HUES48 (cell line): ENCODE data around the gene IL22.

ENCODE experiments used
- H3K27ac ChIP-seq: one replicate; pipeline ENCODE4 v1.7.0; 2013; ENCODE audit warnings: low read depth, low read length, inconsistent platforms
- H3K27me3 ChIP-seq: 2 replicates; pipeline ENCODE4 v1.6.1; 2013; ENCODE audit warnings: mild to moderate bottlenecking, low read length; ENCODE audit not compliant: control insufficient read depth, insufficient read depth
- H3K36me3 ChIP-seq: 2 replicates; pipeline ENCODE4 v1.6.1; 2013; ENCODE audit warnings: low read length; ENCODE audit not compliant: control insufficient read depth, insufficient read depth
- H3K4me1 ChIP-seq: 2 replicates; pipeline ENCODE4 v1.6.1; 2013; ENCODE audit warnings: mild to moderate bottlenecking, low read length; ENCODE audit not compliant: control insufficient read depth, insufficient read depth
- H3K4me3 ChIP-seq: 2 replicates; pipeline ENCODE4 v1.5.1; 2013; ENCODE audit warnings: mild to moderate bottlenecking, low read depth, low read length
- H3K9ac ChIP-seq: 2 replicates; pipeline ENCODE4 v1.6.1; 2013; ENCODE audit warnings: mild to moderate bottlenecking, low read depth, low read length, moderate library complexity
- H3K9me3 ChIP-seq: 2 replicates; pipeline ENCODE4 v1.6.1; 2013; ENCODE audit warnings: low read length; ENCODE audit not compliant: control insufficient read depth, insufficient read depth

Gene IL22

DNA sequence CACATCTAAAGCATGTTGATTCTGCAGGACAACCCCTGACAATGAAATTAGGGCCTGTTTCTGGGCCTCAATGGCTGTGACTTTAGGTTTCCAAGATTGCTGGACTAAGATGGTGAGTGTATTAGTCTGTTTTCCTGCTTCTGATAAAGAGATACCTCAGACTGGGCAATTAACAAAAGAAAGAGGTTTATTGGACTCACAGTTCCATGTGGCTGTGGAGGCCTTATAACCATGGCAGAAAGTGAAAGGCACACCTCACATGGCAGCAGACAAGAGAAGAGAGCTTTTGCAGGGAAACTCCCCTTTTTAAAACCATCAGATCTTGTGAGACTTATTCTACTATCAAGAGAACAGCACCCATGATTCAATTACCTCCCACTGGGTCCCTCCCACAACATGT is 10.6 kb downstream of the IL22 start:
- H3K27ac ChIP-seq: no peak overlapping the region
- 0 out of 2 replicates have a peak, but pooled peaks cover 2% of the 10 kb centered on the region for H3K9me3 ChIP-seq
- no peaks in the 10 kb centered on the region for H3K27me3 ChIP-seq
- no peak overlapping the region for H3K9ac ChIP-seq
- no peaks in the 10 kb centered on the region for H3K36me3 ChIP-seq
- H3K4me1 ChIP-seq: no peaks in the 10 kb centered on the region
- H3K4me3 ChIP-seq: no peak overlapping the region

- no peaks in the 10 kb centered on the region for H3K9me3 ChIP-seq
- H3K27me3 ChIP-seq: no peaks in the 10 kb centered on the region
- H3K27ac ChIP-seq: no peak overlapping the region
- H3K36me3 ChIP-seq: no peaks in the 10 kb centered on the region
- no peak overlapping the region for H3K9ac ChIP-seq
- H3K4me3 ChIP-seq: no peak overlapping the region
- H3K4me1 ChIP-seq: no peaks in the 10 kb centered on the region
These were observed 12.4 kb downstream of the IL22 start for GRCh38 chr12:68240975-68241374.

- H3K4me3 ChIP-seq: no peak overlapping the region
- no peaks in the 10 kb centered on the region for H3K4me1 ChIP-seq
- no peaks in the 10 kb centered on the region for H3K27me3 ChIP-seq
- no peaks in the 10 kb centered on the region for H3K9me3 ChIP-seq
- H3K9ac ChIP-seq: no peak overlapping the region
- H3K36me3 ChIP-seq: no peaks in the 10 kb centered on the region
- no peak overlapping the region for H3K27ac ChIP-seq
These were observed 13.3 kb downstream of the IL22 start for GRCh38 chr12:68240079-68240478.

DNA sequence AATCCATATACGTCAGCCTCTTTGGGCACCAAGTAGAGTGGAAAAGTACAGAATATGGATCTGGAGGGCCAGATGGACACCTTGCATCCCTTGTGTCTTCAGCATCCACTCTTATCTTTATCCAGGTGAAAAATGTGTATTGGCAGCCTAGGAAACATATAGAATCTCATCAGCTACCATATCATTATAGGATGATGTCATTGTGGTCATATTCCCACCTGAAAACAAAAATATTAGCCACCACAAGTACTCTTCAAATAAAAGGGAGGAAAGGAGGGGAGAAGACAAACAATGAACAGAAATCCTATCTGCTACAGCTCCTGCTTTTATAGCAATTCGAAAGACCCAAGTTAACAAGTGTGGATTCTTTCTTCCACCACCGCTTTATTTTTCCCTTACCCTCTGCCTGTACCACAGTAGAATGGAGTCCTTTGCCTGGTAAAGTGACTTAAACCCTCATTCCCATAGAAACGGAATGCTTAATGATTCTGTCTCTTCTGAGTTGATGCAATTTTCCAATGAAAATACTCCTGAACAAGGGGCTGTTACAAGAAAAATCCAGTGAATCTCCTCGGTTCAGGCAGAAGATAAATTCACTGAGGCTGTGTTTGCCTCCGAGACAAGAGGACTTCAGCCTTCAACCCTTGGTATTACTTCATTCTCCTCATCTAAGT is 14.0 kb downstream of the IL22 start:
- no peaks in the 10 kb centered on the region for H3K4me1 ChIP-seq
- H3K27ac ChIP-seq: no peak overlapping the region
- H3K36me3 ChIP-seq: no peaks in the 10 kb centered on the region
- no peaks in the 10 kb centered on the region for H3K9me3 ChIP-seq
- H3K9ac ChIP-seq: no peak overlapping the region
- no peaks in the 10 kb centered on the region for H3K27me3 ChIP-seq
- no peak overlapping the region for H3K4me3 ChIP-seq

DNA sequence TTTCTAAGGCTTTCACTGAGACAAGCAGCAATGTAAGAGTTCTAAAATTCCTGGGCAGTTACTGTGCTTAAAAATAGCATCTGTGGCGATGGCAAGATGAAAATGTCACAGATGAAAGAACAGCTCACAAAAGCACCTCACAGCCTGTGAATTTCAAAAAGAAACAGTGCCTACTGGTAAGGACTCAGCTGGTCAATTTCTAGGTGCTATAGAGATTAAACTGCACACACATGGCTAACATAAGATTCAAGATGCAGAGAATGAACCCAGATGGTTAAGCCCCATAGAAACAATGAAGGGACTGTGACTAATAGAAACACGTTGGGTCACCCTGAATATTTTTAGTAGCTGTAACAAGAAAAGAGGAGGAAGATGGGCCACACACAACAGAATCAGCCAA is 15.8 kb downstream of the IL22 start:
- Histone ChIP-seq H3K36me3 (no peaks in the 10 kb centered on the region), H3K4me1 (no peaks in the 10 kb centered on the region), H3K9ac (no peak overlapping the region), H3K27me3 (no peaks in the 10 kb centered on the region), H3K4me3 (no peak overlapping the region), H3K9me3 (no peaks in the 10 kb centered on the region), H3K27ac (no peak overlapping the region)

DNA sequence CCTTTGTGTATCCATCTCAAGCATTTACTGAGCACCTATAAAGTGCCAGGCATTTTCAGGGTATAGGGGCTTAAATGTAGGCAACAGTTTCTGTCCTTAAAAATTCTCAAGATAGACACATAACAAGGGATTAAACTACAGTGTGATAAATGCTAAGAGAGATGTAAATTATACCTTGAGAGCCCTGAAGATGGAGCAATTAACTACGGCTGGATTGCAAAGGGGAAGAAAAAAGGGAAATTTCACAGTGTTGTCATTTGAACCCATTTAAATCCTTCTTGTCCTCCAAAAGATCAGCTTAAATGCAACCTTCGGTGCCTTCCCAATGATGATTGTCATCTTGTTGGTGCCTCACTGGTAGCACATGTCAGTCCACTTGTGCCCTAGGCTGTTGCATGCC is 16.3 kb downstream of the IL22 start:
- H3K4me1 ChIP-seq: no peaks in the 10 kb centered on the region
- H3K27ac ChIP-seq: no peak overlapping the region
- H3K9ac ChIP-seq: no peak overlapping the region
- H3K36me3 ChIP-seq: no peaks in the 10 kb centered on the region
- H3K4me3 ChIP-seq: no peak overlapping the region
- no peaks in the 10 kb centered on the region for H3K9me3 ChIP-seq
- H3K27me3 ChIP-seq: no peaks in the 10 kb centered on the region

GRCh38 chr12:68236421-68237059 is 16.9 kb downstream of the IL22 start:
- Histone ChIP-seq H3K27me3 (no peaks in the 10 kb centered on the region), H3K9ac (no peak overlapping the region), H3K4me3 (no peak overlapping the region), H3K36me3 (no peaks in the 10 kb centered on the region), H3K27ac (no peak overlapping the region), H3K9me3 (no peaks in the 10 kb centered on the region), H3K4me1 (no peaks in the 10 kb centered on the region)

DNA sequence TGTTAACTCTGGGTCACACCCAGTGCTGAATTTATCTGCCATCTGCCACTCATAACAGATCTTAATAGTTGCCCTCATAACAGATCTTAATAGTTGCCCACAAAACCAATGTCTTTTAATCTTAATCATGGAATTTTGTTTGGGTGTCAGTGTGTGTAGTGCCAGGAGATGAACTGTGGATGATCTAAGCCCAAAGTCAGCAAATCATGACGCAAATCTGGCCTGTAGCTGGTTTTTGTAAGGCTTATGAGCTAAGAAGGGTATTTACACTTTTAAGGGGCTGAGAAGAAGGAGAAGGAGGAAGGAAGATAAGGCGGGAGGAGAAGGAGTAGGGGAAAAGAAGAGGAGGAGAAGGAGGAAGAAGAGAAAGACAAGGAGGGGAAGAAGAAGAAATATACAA is 17.8 kb downstream of the IL22 start:
- H3K4me3 ChIP-seq: no peak overlapping the region
- H3K27me3 ChIP-seq: no peaks in the 10 kb centered on the region
- H3K4me1 ChIP-seq: no peaks in the 10 kb centered on the region
- no peaks in the 10 kb centered on the region for H3K9me3 ChIP-seq
- no peak overlapping the region for H3K9ac ChIP-seq
- no peaks in the 10 kb centered on the region for H3K36me3 ChIP-seq
- H3K27ac ChIP-seq: no peak overlapping the region

GRCh38 chr12:68234140-68234539 is 19.3 kb downstream of the IL22 start:
- no peaks in the 10 kb centered on the region for H3K27me3 ChIP-seq
- no peak overlapping the region for H3K9ac ChIP-seq
- H3K27ac ChIP-seq: no peak overlapping the region
- H3K4me1 ChIP-seq: no peaks in the 10 kb centered on the region
- H3K9me3 ChIP-seq: no peaks in the 10 kb centered on the region
- H3K36me3 ChIP-seq: no peaks in the 10 kb centered on the region
- no peak overlapping the region for H3K4me3 ChIP-seq

DNA sequence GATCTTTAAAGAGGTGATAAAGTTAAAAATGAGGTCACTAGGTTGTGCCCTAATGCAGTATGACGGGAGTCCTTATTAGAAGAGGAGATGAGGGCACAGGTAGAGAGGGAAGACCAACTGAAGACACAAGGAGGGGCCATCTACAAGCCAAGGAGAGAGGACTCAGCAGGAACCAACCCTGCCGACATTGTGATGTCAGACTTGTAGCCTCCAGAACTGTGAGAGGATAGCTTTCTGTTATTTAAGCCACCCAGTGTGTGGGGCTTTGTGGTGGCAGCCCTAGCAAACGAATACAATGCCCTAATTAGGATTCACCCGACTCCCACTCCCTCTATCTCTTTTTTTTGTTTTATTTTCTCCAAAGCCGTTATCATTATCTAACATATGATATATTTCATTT is 19.9 kb downstream of the IL22 start:
- no peaks in the 10 kb centered on the region for H3K36me3 ChIP-seq
- no peaks in the 10 kb centered on the region for H3K4me1 ChIP-seq
- no peaks in the 10 kb centered on the region for H3K9me3 ChIP-seq
- H3K4me3 ChIP-seq: no peak overlapping the region
- no peaks in the 10 kb centered on the region for H3K27me3 ChIP-seq
- no peak overlapping the region for H3K9ac ChIP-seq
- H3K27ac ChIP-seq: no peak overlapping the region

DNA sequence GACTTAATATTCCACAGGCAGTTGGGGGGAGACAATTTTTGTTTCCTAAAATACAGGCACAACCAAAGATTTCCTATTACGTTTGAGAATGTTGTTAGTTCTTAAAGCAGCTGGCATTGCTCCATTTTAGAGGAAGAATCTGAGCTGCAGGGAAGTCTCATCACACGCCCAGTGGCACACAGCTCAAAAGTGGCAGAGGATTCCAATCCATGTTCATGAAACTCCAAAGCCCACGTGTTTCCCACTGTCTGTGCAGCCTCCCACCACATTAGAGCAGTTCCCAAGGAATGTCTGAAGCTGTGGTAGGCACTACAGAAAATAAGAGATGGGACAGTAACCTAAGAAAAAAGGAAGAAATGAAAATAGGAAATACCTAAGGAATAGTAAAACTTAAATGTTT is 21.7 kb downstream of the IL22 start:
- Histone ChIP-seq H3K9ac (no peak overlapping the region), H3K27ac (no peak overlapping the region), H3K27me3 (no peaks in the 10 kb centered on the region), H3K9me3 (no peaks in the 10 kb centered on the region), H3K4me1 (no peaks in the 10 kb centered on the region), H3K4me3 (no peak overlapping the region), H3K36me3 (no peaks in the 10 kb centered on the region)
